Measurements from ENCODE around the gene TMEM132D.

DNA sequence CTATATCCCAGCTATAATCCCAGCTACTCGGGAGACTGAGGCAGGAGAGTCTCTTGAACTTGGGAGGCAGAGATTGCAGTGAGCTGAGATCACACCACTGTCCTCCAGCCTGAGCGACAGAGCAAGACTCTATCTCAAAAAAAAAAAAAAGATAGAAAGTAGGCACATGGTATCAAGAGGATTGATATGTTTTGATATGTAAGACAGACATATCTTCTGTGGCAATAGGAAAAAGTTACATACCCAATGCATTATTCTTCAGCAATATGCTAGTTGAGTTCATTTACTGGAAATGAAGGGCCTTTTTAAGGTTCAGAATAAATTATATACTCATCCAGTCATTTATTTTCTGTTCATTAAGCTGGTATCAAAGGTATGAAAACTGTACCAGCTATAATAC lies 657.2 kb downstream of the TMEM132D start:
- TF ChIP-seq, protein P1, sequence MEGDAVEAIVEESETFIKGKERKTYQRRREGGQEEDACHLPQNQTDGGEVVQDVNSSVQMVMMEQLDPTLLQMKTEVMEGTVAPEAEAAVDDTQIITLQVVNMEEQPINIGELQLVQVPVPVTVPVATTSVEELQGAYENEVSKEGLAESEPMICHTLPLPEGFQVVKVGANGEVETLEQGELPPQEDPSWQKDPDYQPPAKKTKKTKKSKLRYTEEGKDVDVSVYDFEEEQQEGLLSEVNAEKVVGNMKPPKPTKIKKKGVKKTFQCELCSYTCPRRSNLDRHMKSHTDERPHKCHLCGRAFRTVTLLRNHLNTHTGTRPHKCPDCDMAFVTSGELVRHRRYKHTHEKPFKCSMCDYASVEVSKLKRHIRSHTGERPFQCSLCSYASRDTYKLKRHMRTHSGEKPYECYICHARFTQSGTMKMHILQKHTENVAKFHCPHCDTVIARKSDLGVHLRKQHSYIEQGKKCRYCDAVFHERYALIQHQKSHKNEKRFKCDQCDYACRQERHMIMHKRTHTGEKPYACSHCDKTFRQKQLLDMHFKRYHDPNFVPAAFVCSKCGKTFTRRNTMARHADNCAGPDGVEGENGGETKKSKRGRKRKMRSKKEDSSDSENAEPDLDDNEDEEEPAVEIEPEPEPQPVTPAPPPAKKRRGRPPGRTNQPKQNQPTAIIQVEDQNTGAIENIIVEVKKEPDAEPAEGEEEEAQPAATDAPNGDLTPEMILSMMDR (IDR thresholded peaks at IDR 0.05) = no peak
- TF ChIP-seq EP300 (IDR thresholded peaks at IDR 0.05) (no peak), POLR2A (IDR thresholded peaks at IDR 0.05) (no peak)

Measured in gastroesophageal sphincter (tissue), 3 donors.